GM19438 (cell line): ENCODE measurements around the gene RNF213.
"Not testable (repeated sequence)": the region's sequence is repeated elsewhere in the genome, so short reads cannot be mapped to it uniquely, and the experiment has no call there.

ENCODE experiments used
- ATAC-seq: cut with Tn5 transposase; IDR thresholded peaks from one replicate; pipeline ENCODE4 v1.9.1; 2021; ENCODE audit warnings: low read depth; ENCODE audit not compliant: unreplicated experiment

Gene RNF213

GRCh38 chr17:80408872-80409271, 148.2 kb downstream of the RNF213 start:
- ATAC-seq, result no peak

- no peak for ATAC-seq
These were observed 149.0 kb downstream of the RNF213 start for GRCh38 chr17:80409626-80410025.

- not testable (repeated sequence) for ATAC-seq
These were observed 149.9 kb downstream of the RNF213 start for GRCh38 chr17:80410441-80411087.

GRCh38 chr17:80413771-80414507, 153.3 kb downstream of the RNF213 start:
- no peak for ATAC-seq

- ATAC-seq, result no peak
These were observed 153.8 kb downstream of the RNF213 start for GRCh38 chr17:80414508-80414802.

- peak; percentile 93 for ATAC-seq
These were observed 154.4 kb downstream of the RNF213 start, which contains the start of gene ENDOV for GRCh38 chr17:80414803-80415625. TSS of gene ENDOV (plus strand) at chr17:80415167. CDS start at chr17:80415195, 28 bp downstream.

- ATAC-seq, result peak; percentile 23
These were observed 155.0 kb downstream of the RNF213 start for GRCh38 chr17:80415626-80416137.

- ATAC-seq, result no peak
These were observed 155.7 kb downstream of the RNF213 start for GRCh38 chr17:80416260-80416939.

- no peak for ATAC-seq
These were observed 156.3 kb downstream of the RNF213 start for GRCh38 chr17:80416940-80417293.

GRCh38 chr17:80418589-80418988, 157.9 kb downstream of the RNF213 start:
- ATAC-seq, result no peak

- ATAC-seq, result no peak
These were observed 158.6 kb downstream of the RNF213 start for GRCh38 chr17:80419255-80419654.

- no peak for ATAC-seq
These were observed 160.9 kb downstream of the RNF213 start for GRCh38 chr17:80421381-80422090.

GRCh38 chr17:80422276-80422675, 161.6 kb downstream of the RNF213 start:
- no peak for ATAC-seq

- ATAC-seq, result no peak
These were observed 162.3 kb downstream of the RNF213 start for GRCh38 chr17:80422981-80423380.

GRCh38 chr17:80423536-80424225, 163.0 kb downstream of the RNF213 start:
- ATAC-seq, result no peak

GRCh38 chr17:80424261-80424660, 163.6 kb downstream of the RNF213 start:
- no peak for ATAC-seq

- no peak for ATAC-seq
These were observed 164.5 kb downstream of the RNF213 start for GRCh38 chr17:80424878-80425765.

- ATAC-seq, result no peak
These were observed 165.3 kb downstream of the RNF213 start for GRCh38 chr17:80425835-80426426.
